ENCODE results near the gene SESN3.

DNA sequence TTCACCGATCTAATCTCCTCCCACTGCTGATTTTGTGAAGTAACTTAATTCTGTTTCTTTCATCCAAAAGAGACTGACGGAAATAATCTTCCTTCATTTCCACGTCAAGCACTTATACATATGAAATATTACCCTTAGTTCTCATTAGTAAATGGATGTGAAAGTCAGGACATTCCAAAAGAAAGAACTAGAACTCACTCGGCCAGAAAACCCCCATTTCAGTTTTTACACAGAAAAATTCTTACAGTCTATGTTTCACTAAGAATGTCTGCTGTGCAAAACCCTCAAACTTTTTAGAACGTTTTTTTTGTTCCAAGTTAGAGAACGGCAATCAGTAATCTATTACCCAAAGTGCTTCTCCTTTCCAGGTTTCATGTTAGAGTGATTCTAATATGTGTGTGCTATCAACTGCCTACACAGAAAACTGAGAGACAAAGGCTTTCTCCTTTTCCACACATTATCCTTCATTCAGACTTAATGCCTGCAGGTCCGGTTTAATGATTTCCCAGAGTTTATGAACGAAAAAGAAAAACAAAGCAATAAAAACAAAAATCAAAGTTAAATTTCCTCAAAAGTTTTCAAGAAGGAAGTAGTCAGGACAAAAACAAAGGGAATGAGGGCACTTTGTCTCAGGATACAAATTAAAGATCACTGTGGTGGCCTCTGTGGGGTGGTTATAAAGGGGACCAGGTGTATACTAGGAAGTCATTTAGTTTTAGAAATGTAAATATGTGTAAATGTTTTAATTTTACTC lies 11.3 kb upstream of the SESN3 start:
- TF ChIP-seq TCF12 (IDR thresholded peaks at IDR 0.05; ENCODE audit: low read depth) (no peak), USF1 (IDR thresholded peaks at IDR 0.05) (no peak), EP300 (IDR thresholded peaks at IDR 0.05; ENCODE audit: borderline replicate concordance) (no peak), YY1 (IDR thresholded peaks at IDR 0.05; ENCODE audit: low read depth) (no peak), CREB1 (IDR thresholded peaks at IDR 0.05; ENCODE audit: low read depth) (no peak), MAX (IDR thresholded peaks at IDR 0.05) (no peak), TEAD4 (IDR thresholded peaks at IDR 0.05) (no peak), CEBPB (IDR thresholded peaks at IDR 0.05) (no peak), NFIC (IDR thresholded peaks at IDR 0.05) (no peak), EGR1 (IDR thresholded peaks at IDR 0.05) (no peak), TAF1 (IDR thresholded peaks at IDR 0.05; ENCODE audit: low read depth) (no peak), RAD21 (IDR thresholded peaks at IDR 0.05; ENCODE audit: low read depth) (no peak)
- TF ChIP-seq, protein P1, sequence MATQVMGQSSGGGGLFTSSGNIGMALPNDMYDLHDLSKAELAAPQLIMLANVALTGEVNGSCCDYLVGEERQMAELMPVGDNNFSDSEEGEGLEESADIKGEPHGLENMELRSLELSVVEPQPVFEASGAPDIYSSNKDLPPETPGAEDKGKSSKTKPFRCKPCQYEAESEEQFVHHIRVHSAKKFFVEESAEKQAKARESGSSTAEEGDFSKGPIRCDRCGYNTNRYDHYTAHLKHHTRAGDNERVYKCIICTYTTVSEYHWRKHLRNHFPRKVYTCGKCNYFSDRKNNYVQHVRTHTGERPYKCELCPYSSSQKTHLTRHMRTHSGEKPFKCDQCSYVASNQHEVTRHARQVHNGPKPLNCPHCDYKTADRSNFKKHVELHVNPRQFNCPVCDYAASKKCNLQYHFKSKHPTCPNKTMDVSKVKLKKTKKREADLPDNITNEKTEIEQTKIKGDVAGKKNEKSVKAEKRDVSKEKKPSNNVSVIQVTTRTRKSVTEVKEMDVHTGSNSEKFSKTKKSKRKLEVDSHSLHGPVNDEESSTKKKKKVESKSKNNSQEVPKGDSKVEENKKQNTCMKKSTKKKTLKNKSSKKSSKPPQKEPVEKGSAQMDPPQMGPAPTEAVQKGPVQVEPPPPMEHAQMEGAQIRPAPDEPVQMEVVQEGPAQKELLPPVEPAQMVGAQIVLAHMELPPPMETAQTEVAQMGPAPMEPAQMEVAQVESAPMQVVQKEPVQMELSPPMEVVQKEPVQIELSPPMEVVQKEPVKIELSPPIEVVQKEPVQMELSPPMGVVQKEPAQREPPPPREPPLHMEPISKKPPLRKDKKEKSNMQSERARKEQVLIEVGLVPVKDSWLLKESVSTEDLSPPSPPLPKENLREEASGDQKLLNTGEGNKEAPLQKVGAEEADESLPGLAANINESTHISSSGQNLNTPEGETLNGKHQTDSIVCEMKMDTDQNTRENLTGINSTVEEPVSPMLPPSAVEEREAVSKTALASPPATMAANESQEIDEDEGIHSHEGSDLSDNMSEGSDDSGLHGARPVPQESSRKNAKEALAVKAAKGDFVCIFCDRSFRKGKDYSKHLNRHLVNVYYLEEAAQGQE (IDR thresholded peaks at IDR 0.05; ENCODE audit: low read depth), result no peak

All from Ishikawa (cell line).